HEK293 (cell line): ENCODE measurements around the gene C1orf35.
A peak's percentile ranks its signal among the peaks of the same experiment; 100 is the strongest.

Experiments used
- CTCF ChIA-PET: fragments of 350-600 bp; formaldehyde crosslinking; extraction: SDS; loops from one replicate; lab custom pipeline; 2021; ENCODE audit warnings: antibody characterized with exemption; lab: Yijun Ruan, JAX
- POLR2A ChIA-PET: fragments of 300-600 bp; formaldehyde crosslinking; extraction: SDS; loops from one replicate; lab custom pipeline; 2020; ENCODE audit warnings: antibody characterized with exemption, inconsistent platforms; lab: Yijun Ruan, JAX
- H3K27ac ChIP-seq: fragments of 200-500 bp; sonication (Bioruptor generic); 2 replicates; pipeline ENCODE4 v1.5.1; 2014; ENCODE audit warnings: low read depth, low read length, control low read depth, inconsistent platforms; ENCODE audit errors: extremely low read depth
- H3K36me3 ChIP-seq, 2 experiments: fragments of 200-500 bp in 1 of 2; sonication (Bioruptor generic) in 1 of 2; 1 replicate in 1 of 2; 2 replicates in 1 of 2; pipeline ENCODE4 v1.5.1; 2014 to 2017; ENCODE audit warnings: inconsistent platforms in 2 of 2, low read length in 2 of 2; ENCODE audit not compliant: control insufficient read depth in 2 of 2, insufficient read depth in 1 of 2
- H3K4me1 ChIP-seq: fragments of 200-500 bp; sonication (Bioruptor generic); 2 replicates; pipeline ENCODE4 v1.5.1; 2014; ENCODE audit warnings: mild to moderate bottlenecking, low read length, inconsistent platforms; ENCODE audit not compliant: control insufficient read depth, insufficient read depth
- H3K4me3 ChIP-seq: 2 replicates; pipeline ENCODE4 v1.5.1; 2011; ENCODE audit warnings: low read depth, mild to moderate bottlenecking, control low read depth, low read length, moderate library complexity
- H3K9me3 ChIP-seq: fragments of 200-500 bp; sonication (Bioruptor generic); 2 replicates; pipeline ENCODE4 v1.5.1; 2014; ENCODE audit warnings: low read depth, low read length, inconsistent platforms; ENCODE audit not compliant: control insufficient read depth, insufficient read depth
- GFI1B ChIP-seq: fragments of 450-650 bp; formaldehyde crosslinking; IDR thresholded peaks from 2 replicates; pipeline ENCODE4 v1.5.1; 2016; ENCODE audit warnings: missing biosample characterization, missing genetic modification characterization
- GLIS2 ChIP-seq: fragments of 450-650 bp; formaldehyde crosslinking; IDR thresholded peaks from 2 replicates; pipeline ENCODE4 v1.5.1; 2016; ENCODE audit warnings: missing biosample characterization, missing genetic modification characterization
- KLF8 ChIP-seq: fragments of 450-650 bp; formaldehyde crosslinking; IDR thresholded peaks from 2 replicates; pipeline ENCODE4 v1.5.1; 2016; ENCODE audit warnings: missing biosample characterization, missing genetic modification characterization
- PBX3 ChIP-seq: sonication (generic); formaldehyde crosslinking; IDR thresholded peaks from 2 replicates; pipeline ENCODE4 v1.8.1; 2022; ENCODE audit warnings: mild to moderate bottlenecking, moderate library complexity, missing genetic modification reagents
- TCF7L2 ChIP-seq: IDR thresholded peaks from 2 replicates; pipeline ENCODE4 v1.6.1; 2011; ENCODE audit warnings: low read depth, mild to moderate bottlenecking, inconsistent platforms, low read length, moderate library complexity, borderline replicate concordance
- YY2 ChIP-seq: fragments of 450-650 bp; formaldehyde crosslinking; IDR thresholded peaks from 2 replicates; pipeline ENCODE4 v1.5.1; 2016; ENCODE audit warnings: missing biosample characterization, missing genetic modification characterization
- ZBTB26 ChIP-seq: fragments of 450-650 bp; formaldehyde crosslinking; optimal IDR thresholded peaks from 2 replicates; pipeline ENCODE3; 2016; ENCODE audit warnings: missing biosample characterization, mild to moderate bottlenecking, missing genetic modification characterization
- ZBTB7A ChIP-seq: fragments of 450-650 bp; formaldehyde crosslinking; IDR thresholded peaks from 2 replicates; pipeline ENCODE4 v1.5.1; 2016; ENCODE audit warnings: low read depth, missing biosample characterization, missing genetic modification characterization
- ZFP3 ChIP-seq: fragments of 450-650 bp; formaldehyde crosslinking; IDR thresholded peaks from 2 replicates; pipeline ENCODE4 v1.5.1; 2016; ENCODE audit warnings: low read depth, missing biosample characterization, missing genetic modification characterization
- ZNF146 ChIP-seq: fragments of 450-650 bp; formaldehyde crosslinking; IDR thresholded peaks from 2 replicates; pipeline ENCODE4 v1.5.1; 2016; ENCODE audit warnings: missing biosample characterization, missing genetic modification characterization
- ZNF19 ChIP-seq: fragments of 450-650 bp; formaldehyde crosslinking; IDR thresholded peaks from 2 replicates; pipeline ENCODE4; 2016; ENCODE audit warnings: missing biosample characterization, missing genetic modification characterization, low read depth
- ZNF311 ChIP-seq: fragments of 450-650 bp; formaldehyde crosslinking; IDR thresholded peaks from 2 replicates; pipeline ENCODE4 v1.5.1; 2017; ENCODE audit warnings: missing biosample characterization, missing genetic modification characterization, borderline replicate concordance
- ZNF335 ChIP-seq: fragments of 450-650 bp; formaldehyde crosslinking; conservative IDR thresholded peaks from 2 replicates; pipeline ENCODE4 v1.5.1; 2016; ENCODE audit warnings: missing biosample characterization, missing genetic modification characterization
- ZNF354C ChIP-seq: fragments of 450-650 bp; formaldehyde crosslinking; IDR thresholded peaks from 2 replicates; pipeline ENCODE4 v1.5.1; 2016; ENCODE audit warnings: missing biosample characterization, missing genetic modification characterization, low read depth, borderline replicate concordance
- ZNF404 ChIP-seq: fragments of 450-650 bp; formaldehyde crosslinking; IDR thresholded peaks from 2 replicates; pipeline ENCODE4 v1.5.1; 2017; ENCODE audit warnings: missing biosample characterization, missing genetic modification characterization
- ZNF544 ChIP-seq: fragments of 450-650 bp; formaldehyde crosslinking; IDR thresholded peaks from 2 replicates; pipeline ENCODE4 v1.5.0; 2017; ENCODE audit warnings: missing biosample characterization, missing genetic modification characterization
- ZNF623 ChIP-seq: fragments of 450-650 bp; formaldehyde crosslinking; IDR thresholded peaks from 2 replicates; pipeline ENCODE4 v1.5.1; 2016; ENCODE audit warnings: missing biosample characterization, missing genetic modification characterization
- ZNF658 ChIP-seq: fragments of 450-650 bp; formaldehyde crosslinking; IDR thresholded peaks from 2 replicates; pipeline ENCODE4; 2016; ENCODE audit warnings: missing biosample characterization, missing genetic modification characterization
- ZNF677 ChIP-seq: fragments of 450-650 bp; IDR thresholded peaks from 2 replicates; pipeline ENCODE4 v1.5.0; 2018; ENCODE audit warnings: missing biosample characterization, mild to moderate bottlenecking, missing genetic modification characterization, moderate library complexity
- ZNF792 ChIP-seq: fragments of 450-650 bp; formaldehyde crosslinking; IDR thresholded peaks from 2 replicates; pipeline ENCODE4 v1.5.1; 2016; ENCODE audit warnings: missing biosample characterization, missing genetic modification characterization
- ZSCAN16 ChIP-seq: fragments of 450-650 bp; formaldehyde crosslinking; IDR thresholded peaks from 2 replicates; pipeline ENCODE4 v1.5.1; 2016; ENCODE audit warnings: missing biosample characterization, missing genetic modification characterization
- TF ChIP-seq, protein P1 (sequence below): fragments of 450-650 bp; formaldehyde crosslinking; IDR thresholded peaks from 2 replicates; pipeline ENCODE4 v1.5.1; 2016; ENCODE audit warnings: missing biosample characterization, missing genetic modification characterization
- TF ChIP-seq, protein P2 (sequence below): fragments of 450-650 bp; formaldehyde crosslinking; IDR thresholded peaks from 2 replicates; pipeline ENCODE4 v1.5.1; 2016; ENCODE audit warnings: missing biosample characterization, missing genetic modification characterization

The C1orf35 gene

GRCh38 chr1:228146417-228147150, 43.5 kb upstream of the C1orf35 start:
- Histone ChIP-seq H3K4me1 (peaks cover 5% of the 10 kb centered on the region; the same call in 1 of the 2 replicates), H3K4me3 (no peak overlapping the region), H3K36me3 (peaks cover 0 to 51% of the 10 kb centered on the region in 2 experiments; a peak in 1 of 3 replicates), H3K27ac (no peak overlapping the region), H3K9me3 (no peaks in the 10 kb centered on the region)
- ChIA-PET POLR2A (no interaction called here), CTCF (no interaction called here)
- TF ChIP-seq ZNF544 (tag by site-specific recombination) (no peak), ZFP3 (no peak), ZNF404 (no peak), ZNF792 (tag by site-specific recombination) (no peak), ZNF658 (tag by site-specific recombination) (no peak), ZBTB7A (no peak)
- TF ChIP-seq, protein P1, sequence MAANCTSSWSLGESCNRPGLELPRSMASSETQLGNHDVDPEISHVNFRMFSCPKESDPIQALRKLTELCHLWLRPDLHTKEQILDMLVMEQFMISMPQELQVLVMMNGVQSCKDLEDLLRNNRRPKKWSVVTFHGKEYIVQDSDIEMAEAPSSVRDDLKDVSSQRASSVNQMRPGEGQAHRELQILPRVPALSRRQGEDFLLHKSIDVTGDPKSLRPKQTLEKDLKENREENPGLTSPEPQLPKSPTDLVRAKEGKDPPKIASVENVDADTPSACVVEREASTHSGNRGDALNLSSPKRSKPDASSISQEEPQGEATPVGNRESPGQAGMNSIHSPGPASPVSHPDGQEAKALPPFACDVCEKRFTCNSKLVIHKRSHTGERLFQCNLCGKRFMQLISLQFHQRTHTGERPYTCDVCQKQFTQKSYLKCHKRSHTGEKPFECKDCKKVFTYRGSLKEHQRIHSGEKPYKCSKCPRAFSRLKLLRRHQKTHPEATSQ (tag by site-specific recombination), result no peak

- Histone ChIP-seq H3K4me1 (peaks cover 13% of the 10 kb centered on the region), H3K36me3 (peaks cover 0 to 54% of the 10 kb centered on the region in 2 experiments; a peak in 1 of 3 replicates), H3K9me3 (no peaks in the 10 kb centered on the region), H3K4me3 (no peak overlapping the region), H3K27ac (no peak overlapping the region)
- TF ChIP-seq ZNF311 (tag by site-specific recombination) (no peak), PBX3 (CRISPR knock-in tag) (no peak), ZBTB26 (tag by site-specific recombination) (no peak), KLF8 (tag by site-specific recombination) (no peak), ZNF335 (tag by site-specific recombination) (no peak), ZNF146 (tag by site-specific recombination) (no peak), GFI1B (tag by site-specific recombination) (no peak), ZNF19 (tag by site-specific recombination) (no peak), YY2 (tag by site-specific recombination) (no peak)
- ChIA-PET CTCF (interaction anchor here (1.9 kb wide), 1 partner anchor 19 kb away, joined by 8 read pairs; the partner anchor contains the start of gene IBA57), POLR2A (no interaction called here)
Observed at GRCh38 chr1:228145463-228146416, 42.6 kb upstream of the C1orf35 start.

DNA sequence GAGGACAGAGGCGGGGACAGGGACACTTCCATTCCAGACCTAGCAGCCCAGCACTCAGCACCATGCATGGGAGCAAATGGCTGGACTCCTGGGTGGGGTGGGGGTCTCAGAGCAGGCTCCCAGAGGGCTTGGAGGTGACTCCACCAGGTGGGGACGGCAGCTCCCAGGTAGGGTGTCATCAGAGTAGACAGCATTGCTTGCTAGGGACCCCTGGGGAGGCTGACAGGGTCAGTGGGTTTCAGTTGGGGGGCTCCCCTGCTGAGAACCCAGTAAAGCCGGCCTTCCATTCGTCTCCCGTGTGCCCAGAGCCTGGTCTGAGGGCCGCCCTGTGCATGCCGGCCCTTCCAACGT, 41.8 kb upstream of the C1orf35 start:
- ChIA-PET CTCF (interaction anchor here (1.9 kb wide), 1 partner anchor 20 kb away, joined by 8 read pairs; the partner anchor contains the start of gene IBA57), POLR2A (interaction anchor here (3.7 kb wide), 1 partner anchor 19 kb away, joined by 22 read pairs; the partner anchor contains the start of gene IBA57)
- Histone ChIP-seq H3K9me3 (no peaks in the 10 kb centered on the region), H3K27ac (no peak overlapping the region), H3K4me3 (no peak overlapping the region), H3K36me3 (peaks cover 0 to 54% of the 10 kb centered on the region in 2 experiments; a peak in 1 of 3 replicates), H3K4me1 (peaks cover 13% of the 10 kb centered on the region)
- 0 out of 2 replicates have a peak, but pooled peaks have one; percentile 29 for TF ChIP-seq GLIS2 (tag by site-specific recombination)
- TF ChIP-seq, protein P2, sequence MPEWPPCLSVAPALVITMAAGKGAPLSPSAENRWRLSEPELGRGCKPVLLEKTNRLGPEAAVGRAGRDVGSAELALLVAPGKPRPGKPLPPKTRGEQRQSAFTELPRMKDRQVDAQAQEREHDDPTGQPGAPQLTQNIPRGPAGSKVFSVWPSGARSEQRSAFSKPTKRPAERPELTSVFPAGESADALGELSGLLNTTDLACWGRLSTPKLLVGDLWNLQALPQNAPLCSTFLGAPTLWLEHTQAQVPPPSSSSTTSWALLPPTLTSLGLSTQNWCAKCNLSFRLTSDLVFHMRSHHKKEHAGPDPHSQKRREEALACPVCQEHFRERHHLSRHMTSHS (tag by site-specific recombination), result no peak
- no peak for TF ChIP-seq ZNF354C
- no peak for TF ChIP-seq ZSCAN16 (tag by site-specific recombination)
- TF ChIP-seq TCF7L2, result no peak
- TF ChIP-seq ZNF623, result no peak
- no peak for TF ChIP-seq ZNF658 (tag by site-specific recombination)
- 0 out of 2 replicates have a peak, but pooled peaks have one; percentile 6 for TF ChIP-seq ZNF677 (tag by site-specific recombination)
